Epithelial cell of proximal tubule (primary cell): ENCODE measurements around the gene CCDC40. TPM values are rescaled to one million over a fixed set of nuclear protein-coding genes. Genes with fewer than 3 reads are reported as not detected.

Source experiments
- DNase-seq: peaks from one replicate; pipeline ENCODE4 v3.0.0-alpha.2; 2011; ENCODE audit warnings: low read depth
- H3K4me3 ChIP-seq: 2 replicates; pipeline ENCODE4 v1.5.1; 2011; ENCODE audit warnings: low read depth, mild to moderate bottlenecking, low read length
- total RNA-seq: library from RNA; depleted of rRNA; stranded (reverse); fragments of >200 nt; gene quantifications from 2 replicates; pipeline ENCODE4 v1.2.3, GENCODE V29; 2015
- TF ChIP-seq, protein P1 (sequence below): conservative IDR thresholded peaks from 2 replicates; pipeline ENCODE4 v1.5.1; 2012; ENCODE audit warnings: low read depth, mild to moderate bottlenecking, low read length

Gene CCDC40
- total RNA-seq, 1 donor from 2014 or later: 2.2 TPM

DNA sequence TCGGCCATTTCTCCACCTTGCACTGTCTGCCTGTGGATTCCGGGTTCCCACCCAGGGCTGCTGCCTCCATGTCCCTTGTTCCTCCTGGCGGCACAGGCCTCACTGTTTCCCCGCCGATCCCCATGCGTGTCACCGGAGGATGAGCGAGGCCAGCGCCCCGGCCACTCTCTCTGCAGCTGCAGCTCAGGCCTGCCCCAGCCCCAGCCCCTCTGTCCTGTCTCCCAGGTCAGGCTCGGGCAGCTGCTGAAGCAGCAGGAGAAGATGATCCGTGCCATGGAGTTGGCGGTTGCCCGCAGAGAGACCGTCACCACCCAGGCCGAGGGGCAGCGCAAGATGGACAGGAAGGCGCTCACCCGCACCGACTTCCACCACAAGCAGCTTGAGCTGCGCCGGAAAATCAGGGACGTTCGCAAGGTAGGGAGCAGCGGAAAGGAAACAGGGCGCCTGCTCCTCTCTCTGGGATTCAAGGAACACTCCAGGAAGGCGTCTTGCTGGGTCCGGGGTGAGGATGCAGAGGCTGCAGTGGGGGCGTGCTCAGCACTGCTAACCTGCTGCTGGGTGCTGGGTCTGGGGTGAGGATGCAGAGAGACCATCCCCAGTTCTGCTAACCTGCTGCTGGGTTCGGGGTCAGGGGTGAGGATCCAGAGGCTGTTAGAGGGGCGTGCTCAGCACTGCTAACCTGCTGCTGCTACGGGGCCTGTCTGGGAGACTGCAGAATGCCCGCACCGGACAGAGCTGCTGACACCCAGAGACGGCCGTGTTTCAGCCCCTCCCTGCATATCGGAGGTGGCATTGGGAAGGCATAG is 58.8 kb downstream of the CCDC40 start:
- TF ChIP-seq, protein P1, sequence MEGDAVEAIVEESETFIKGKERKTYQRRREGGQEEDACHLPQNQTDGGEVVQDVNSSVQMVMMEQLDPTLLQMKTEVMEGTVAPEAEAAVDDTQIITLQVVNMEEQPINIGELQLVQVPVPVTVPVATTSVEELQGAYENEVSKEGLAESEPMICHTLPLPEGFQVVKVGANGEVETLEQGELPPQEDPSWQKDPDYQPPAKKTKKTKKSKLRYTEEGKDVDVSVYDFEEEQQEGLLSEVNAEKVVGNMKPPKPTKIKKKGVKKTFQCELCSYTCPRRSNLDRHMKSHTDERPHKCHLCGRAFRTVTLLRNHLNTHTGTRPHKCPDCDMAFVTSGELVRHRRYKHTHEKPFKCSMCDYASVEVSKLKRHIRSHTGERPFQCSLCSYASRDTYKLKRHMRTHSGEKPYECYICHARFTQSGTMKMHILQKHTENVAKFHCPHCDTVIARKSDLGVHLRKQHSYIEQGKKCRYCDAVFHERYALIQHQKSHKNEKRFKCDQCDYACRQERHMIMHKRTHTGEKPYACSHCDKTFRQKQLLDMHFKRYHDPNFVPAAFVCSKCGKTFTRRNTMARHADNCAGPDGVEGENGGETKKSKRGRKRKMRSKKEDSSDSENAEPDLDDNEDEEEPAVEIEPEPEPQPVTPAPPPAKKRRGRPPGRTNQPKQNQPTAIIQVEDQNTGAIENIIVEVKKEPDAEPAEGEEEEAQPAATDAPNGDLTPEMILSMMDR: no peak
- DNase-seq: no peak
- H3K4me3 ChIP-seq: no peak overlapping the region

DNA sequence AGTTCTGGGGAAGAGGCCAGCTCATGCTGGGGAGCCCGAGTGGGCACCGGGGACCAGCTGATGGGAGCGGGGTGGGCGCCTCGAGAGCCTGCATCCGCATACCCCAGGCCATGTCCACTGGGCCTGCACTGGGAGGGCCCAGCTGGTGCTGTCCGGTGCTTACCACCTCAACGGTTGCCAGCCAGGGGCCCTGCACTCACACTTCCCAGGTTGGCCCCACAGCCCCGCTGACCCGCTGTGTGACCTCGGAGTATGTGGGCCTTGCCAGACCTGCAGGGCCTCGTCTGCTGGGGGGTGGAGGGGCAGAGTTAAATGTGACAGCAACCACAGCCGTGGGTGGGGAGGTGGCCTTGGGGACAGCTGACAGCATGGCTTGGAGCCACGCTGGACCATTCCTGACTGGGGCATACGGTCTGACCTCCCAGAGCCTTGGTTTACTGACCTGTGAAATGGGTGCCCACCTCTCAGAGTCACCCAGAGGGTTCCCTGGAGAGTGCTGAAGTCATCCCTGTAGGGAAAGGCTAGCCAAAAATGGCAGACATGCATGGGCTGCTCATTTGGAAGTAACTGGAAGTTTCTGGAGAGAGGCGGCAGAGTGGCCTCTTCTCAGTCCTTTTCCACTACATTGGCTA is 59.5 kb downstream of the CCDC40 start:
- H3K4me3 ChIP-seq: no peak overlapping the region
- TF ChIP-seq, protein P1: no peak
- no peak for DNase-seq

DNA sequence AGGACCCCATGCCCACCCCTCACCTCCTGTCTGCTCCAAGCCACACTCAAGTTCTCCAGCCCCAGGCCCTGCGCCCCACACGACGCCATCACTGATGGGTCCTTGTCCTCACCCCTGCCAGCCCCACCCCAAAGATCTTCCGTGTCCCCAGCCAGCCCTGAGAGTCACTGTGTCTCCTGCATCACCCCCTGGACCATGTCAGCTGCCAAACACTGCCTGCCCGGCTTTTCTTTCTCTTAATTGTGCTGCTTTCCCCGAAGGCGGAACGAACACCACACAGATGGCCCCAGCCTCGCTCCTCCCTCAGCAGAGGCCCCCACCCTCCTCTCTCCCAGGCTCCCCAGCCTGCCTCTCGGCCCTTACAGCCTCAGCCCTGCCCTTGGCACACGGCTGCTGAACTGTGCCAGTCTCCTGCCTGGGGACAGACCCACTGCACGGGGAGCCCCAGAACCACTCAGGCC is 60.1 kb downstream of the CCDC40 start:
- TF ChIP-seq, protein P1: no peak
- H3K4me3 ChIP-seq: no peak overlapping the region
- DNase-seq: no peak

DNA sequence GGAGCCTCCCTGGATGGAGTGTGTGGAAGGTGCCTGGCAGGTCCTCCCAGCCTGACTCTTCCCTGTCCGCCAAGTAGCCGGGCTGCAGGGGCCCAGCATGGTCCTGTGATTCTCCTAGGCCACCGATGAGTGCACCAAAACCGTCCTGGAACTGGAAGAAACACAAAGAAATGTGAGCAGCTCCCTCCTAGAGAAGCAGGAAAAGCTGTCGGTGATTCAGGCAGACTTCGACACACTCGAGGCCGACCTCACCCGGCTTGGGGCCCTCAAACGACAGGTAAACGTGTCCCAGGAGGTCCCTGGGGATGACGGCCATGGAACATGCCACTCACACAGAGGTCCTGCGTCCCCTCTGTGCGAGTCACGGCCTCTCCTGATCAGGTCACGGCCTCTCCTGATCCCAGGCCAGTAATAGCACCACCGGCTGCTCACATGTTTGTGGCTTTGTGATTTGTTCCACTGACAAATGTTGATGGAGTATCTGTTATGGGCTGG is 60.7 kb downstream of the CCDC40 start:
- DNase-seq: no peak
- TF ChIP-seq, protein P1: no peak
- no peak overlapping the region for H3K4me3 ChIP-seq

DNA sequence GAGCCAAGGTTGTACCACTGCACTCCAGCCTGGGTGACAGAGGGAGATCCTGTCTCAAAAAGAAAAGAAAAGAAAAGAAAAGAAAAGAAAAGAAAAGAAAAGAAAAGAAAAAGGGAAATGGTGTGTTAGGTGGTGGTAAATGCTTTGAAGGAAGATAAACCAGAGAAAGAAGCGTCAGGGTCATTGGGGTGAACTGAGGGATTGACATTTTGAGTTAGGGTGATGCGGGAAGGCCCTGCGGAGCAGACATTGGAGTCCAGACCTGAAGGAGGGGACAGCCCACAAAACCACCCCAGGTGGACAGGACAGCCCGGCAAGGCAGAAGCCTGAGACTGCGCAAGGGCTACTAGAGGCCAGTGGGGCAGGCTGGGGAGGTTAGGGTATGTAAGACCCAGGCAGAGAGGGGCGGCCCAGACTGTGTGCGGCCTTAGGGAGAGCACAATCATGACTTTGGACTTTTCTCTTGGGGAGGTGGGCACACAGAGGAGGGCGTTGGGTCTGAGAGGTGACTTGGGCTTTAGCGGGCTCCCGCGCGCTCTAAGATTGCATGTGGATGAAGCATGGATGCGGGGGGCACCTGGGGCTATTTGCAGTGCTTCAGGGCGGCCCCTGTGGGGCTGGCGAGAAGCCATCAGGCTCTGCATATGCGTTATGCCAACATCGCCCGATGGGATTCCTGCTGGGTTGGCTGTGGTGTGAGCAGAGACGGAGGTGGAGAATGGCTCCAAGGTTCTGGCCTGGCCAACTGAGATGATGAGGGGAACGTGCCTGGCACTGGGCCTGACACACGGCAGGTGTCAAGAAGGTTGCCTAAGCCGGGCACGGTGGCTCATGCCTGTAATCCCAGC is 61.6 kb downstream of the CCDC40 start:
- no peak overlapping the region for H3K4me3 ChIP-seq
- TF ChIP-seq, protein P1: no peak
- no peak for DNase-seq

DNA sequence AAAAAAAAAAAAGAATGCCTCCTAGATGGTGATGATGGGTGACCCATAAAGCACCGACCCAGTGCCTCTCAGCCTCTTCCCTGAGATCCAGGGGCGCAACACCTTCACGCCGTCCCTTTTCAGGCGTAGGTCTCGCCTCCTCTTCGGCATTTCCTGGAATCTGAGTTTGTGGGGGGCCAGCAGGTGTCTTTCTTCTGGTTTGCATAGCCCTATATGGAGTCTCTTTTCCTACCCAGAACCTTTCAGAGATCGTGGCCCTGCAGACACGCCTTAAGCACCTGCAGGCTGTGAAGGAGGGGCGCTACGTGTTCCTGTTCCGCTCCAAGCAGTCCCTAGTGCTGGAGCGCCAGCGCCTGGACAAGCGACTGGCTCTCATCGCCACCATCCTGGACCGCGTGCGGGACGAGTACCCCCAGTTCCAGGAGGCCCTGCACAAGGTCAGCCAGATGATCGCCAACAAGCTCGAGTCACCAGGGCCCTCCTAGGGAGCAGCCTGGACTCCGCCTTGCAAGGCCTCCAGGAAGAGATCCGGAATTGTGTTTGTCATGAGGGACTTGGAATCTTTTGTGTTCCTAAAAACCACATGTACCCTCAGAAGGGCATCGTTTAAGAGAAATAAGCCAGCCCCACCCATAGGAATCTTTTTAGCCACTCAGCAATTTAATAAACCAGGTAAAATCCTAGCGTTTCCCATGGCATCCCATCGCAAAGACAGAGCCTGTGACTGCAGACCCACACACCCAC is 63.0 kb downstream of the CCDC40 start:
- TF ChIP-seq, protein P1: no peak
- H3K4me3 ChIP-seq: no peak overlapping the region
- no peak for DNase-seq
